ENCODE measurements around the gene SLC6A1.

The SLC6A1 gene

DNA sequence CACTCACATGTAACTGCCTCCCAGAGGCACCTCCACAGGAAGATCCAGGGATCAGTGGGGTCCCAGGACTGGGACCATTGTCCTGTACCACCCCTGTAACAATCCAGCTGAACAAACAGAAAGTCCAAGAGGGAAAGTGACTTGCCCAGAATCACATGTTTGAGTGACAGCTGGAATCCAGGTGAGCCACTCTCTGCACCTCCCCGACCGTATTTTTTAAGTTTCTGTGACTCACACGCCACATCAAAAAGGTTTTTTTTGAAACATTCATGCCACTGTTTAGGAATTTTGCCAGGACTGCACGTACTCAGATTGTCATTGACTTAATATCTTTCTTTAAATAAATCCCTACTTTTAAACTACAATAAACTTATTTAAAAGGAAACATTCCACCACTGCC, 9.8 kb upstream of the SLC6A1 start:
- Histone ChIP-seq H3K27me3 (replicated peaks) (no peaks in the 10 kb centered on the region), H3K36me3 (replicated peaks) (no peaks in the 10 kb centered on the region), H3K27ac (no peak overlapping the region), H3K4me3 (ENCODE audit: low read depth, low read length) (no peak overlapping the region)
- no peak for DNase-seq
- no peak for TF ChIP-seq CTCF (IDR thresholded peaks at IDR 0.05; ENCODE audit: low read depth, low read length, missing control alignments)
- in situ Hi-C loops (cut with HindIII; ENCODE audit: low pct_ligation_motif_present, low sequenced_read_pairs) = no loop called here

DNA sequence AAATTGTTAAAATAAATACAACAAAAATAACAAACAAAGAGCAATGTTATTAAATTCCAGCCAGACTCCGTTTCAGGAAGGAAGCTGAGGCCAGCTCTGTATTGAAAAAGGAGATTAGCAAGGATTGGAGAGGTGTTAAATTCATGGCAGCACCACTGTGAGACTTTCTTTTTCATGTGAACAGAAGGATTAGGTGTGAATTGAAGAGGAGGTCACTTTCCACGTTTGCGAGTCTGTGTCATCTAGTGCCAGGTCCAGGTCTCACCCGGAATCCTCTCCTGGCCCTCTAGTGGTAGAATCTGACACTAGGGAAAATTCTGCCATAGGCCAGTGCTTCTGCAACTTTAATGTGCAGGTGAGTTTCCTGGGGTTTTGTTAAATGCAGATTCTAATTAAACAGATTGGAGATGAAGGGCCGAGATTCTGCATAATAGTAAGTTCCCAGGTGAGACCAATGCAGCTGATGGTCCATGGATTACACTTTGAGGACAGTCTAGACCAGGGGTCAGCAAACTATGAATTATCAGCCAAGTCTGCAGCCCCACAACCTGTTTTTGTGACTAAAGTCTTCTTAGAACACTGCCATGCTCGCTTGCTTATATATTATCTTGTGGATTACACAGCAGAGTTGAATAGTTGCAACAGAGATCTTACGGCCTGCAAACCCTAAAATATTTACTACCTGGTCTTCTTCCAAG, 9.2 kb upstream of the SLC6A1 start:
- in situ Hi-C loops (cut with HindIII; ENCODE audit: low pct_ligation_motif_present, low sequenced_read_pairs) = no loop called here
- Histone ChIP-seq H3K4me3 (ENCODE audit: low read depth, low read length) (no peak overlapping the region), H3K27ac (no peak overlapping the region), H3K36me3 (replicated peaks) (no peaks in the 10 kb centered on the region), H3K27me3 (replicated peaks) (no peaks in the 10 kb centered on the region)
- peak; percentile 94 for TF ChIP-seq CTCF (IDR thresholded peaks at IDR 0.05; ENCODE audit: low read depth, low read length, missing control alignments)
- DNase-seq = peak; percentile 35

- no peaks in the 10 kb centered on the region for H3K36me3 ChIP-seq (replicated peaks)
- in situ Hi-C loops (cut with HindIII; ENCODE audit: low pct_ligation_motif_present, low sequenced_read_pairs) = no loop called here
- no peak for DNase-seq
- no peak for TF ChIP-seq CTCF (IDR thresholded peaks at IDR 0.05; ENCODE audit: low read depth, low read length, missing control alignments)
- no peak overlapping the region for H3K4me3 ChIP-seq (ENCODE audit: low read depth, low read length)
- H3K27me3 ChIP-seq (replicated peaks) = no peaks in the 10 kb centered on the region
- no peak overlapping the region for H3K27ac ChIP-seq
Observed at GRCh38 chr3:10984371-10984896, 8.1 kb upstream of the SLC6A1 start.

DNA sequence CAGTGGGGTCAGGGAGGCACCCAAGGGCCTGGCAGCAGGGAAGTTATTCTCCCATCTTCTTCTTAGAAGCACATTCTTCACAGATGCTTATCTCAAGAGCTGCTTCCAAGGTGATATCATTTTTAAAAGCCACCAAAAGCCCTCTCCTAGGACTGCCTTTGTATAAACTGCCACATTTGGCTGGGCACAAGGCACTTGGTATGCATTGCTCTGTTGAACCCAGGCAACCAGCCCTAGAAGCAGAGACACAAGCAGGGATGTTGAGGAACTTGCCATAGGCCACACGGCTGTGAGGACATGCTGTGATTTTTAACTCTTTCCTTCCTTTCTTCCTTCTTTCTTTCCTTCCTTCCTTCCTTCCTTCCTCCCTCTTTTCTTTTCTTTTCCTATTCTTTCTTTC, 7.4 kb upstream of the SLC6A1 start:
- TF ChIP-seq CTCF (IDR thresholded peaks at IDR 0.05; ENCODE audit: low read depth, low read length, missing control alignments) = no peak
- in situ Hi-C loops (cut with HindIII; ENCODE audit: low pct_ligation_motif_present, low sequenced_read_pairs) = no loop called here
- no peaks in the 10 kb centered on the region for H3K27me3 ChIP-seq (replicated peaks)

GRCh38 chr3:10986592-10986991, 6.0 kb upstream of the SLC6A1 start:
- in situ Hi-C loops (cut with HindIII; ENCODE audit: low pct_ligation_motif_present, low sequenced_read_pairs) = no loop called here
- H3K27ac ChIP-seq = no peak overlapping the region
- no peak overlapping the region for H3K4me3 ChIP-seq (ENCODE audit: low read depth, low read length)
- TF ChIP-seq CTCF (IDR thresholded peaks at IDR 0.05; ENCODE audit: low read depth, low read length, missing control alignments) = no peak
- peaks cover 9% of the 10 kb centered on the region for H3K27me3 ChIP-seq (replicated peaks)
- no peaks in the 10 kb centered on the region for H3K36me3 ChIP-seq (replicated peaks)
- DNase-seq = no peak

More for the DNA sequence above, 7.4 kb upstream of the SLC6A1 start:
- H3K27ac ChIP-seq = no peak overlapping the region
- no peak overlapping the region for H3K4me3 ChIP-seq (ENCODE audit: low read depth, low read length)
- no peaks in the 10 kb centered on the region for H3K36me3 ChIP-seq (replicated peaks)
- DNase-seq = no peak
